ENCODE data around the gene CRYBG1. TPM values are rescaled to one million over a fixed set of nuclear protein-coding genes. Genes with fewer than 3 reads are reported as not detected.

The CRYBG1 gene
- total and polyA plus RNA-seq, 2 of the 4 experiments (the other 2 are of a cell fraction): 0.38 to 1.1 TPM

DNA sequence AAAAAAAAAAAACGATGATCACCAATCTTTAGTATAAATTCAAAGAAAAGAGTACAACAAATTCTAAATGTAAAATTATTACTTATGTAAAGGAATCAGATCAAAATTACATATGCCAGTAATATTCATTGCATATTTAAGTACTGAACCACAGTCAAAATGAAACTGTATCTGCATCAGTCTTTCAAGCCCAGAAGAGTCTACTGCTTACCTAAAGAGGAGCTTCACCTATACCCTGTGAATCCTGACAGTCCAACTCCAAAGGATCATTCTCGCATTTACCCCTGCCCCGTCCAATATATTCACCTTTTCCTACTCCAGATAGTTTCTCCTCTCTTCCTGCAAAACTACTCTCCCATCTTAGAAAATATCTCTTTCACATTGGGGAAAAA lies 44.1 kb upstream of the CRYBG1 start:
- Histone ChIP-seq H3K27me3 (ENCODE audit: control insufficient read depth, insufficient read depth, low read length) (no peaks in the 10 kb centered on the region), H4K91ac (ENCODE audit: insufficient read depth, low read depth, low read length) (no peak overlapping the region), H3K18ac (ENCODE audit: low read depth, low read length) (no peak overlapping the region), H3K4me1 (ENCODE audit: control insufficient read depth, insufficient read depth, low read length) (peaks cover 2% of the 10 kb centered on the region; the same call in 1 of the 2 replicates), H3K4ac (ENCODE audit: low read depth, low read length) (no peak overlapping the region), H3K27ac (ENCODE audit: insufficient read depth, low read length) (no peak overlapping the region), H2AFZ (replicated peaks; ENCODE audit: low read length, poor library complexity) (no peak overlapping the region), H4K5ac (ENCODE audit: low read depth, low read length) (no peak overlapping the region), H3K23ac (ENCODE audit: low read depth, low read length) (no peak overlapping the region), H3K9me1 (ENCODE audit: insufficient read depth, low read length) (peaks cover 6% of the 10 kb centered on the region), H3K56ac (ENCODE audit: extremely low read depth, insufficient read depth, low read length) (no peak overlapping the region), H3K9me3 (ENCODE audit: control insufficient read depth, insufficient read depth, low read length) (no peaks in the 10 kb centered on the region), H2BK120ac (ENCODE audit: low read depth, low read length) (no peak overlapping the region), H2BK15ac (ENCODE audit: low read depth, low read length) (no peak overlapping the region), H2BK5ac (ENCODE audit: low read depth, low read length, poor library complexity, severe bottlenecking) (no peak overlapping the region), H3K14ac (replicated peaks; ENCODE audit: low read depth, low read length) (no peak overlapping the region), H3K9ac (ENCODE audit: low read depth, low read length) (no peak overlapping the region), H3K4me3 (ENCODE audit: insufficient read depth, low read depth, low read length) (no peak overlapping the region), H2BK20ac (ENCODE audit: low read depth, low read length) (no peak overlapping the region), H3K36me3 (ENCODE audit: control insufficient read depth, insufficient read depth, low read length) (peaks cover 3% of the 10 kb centered on the region; the same call in 1 of the 2 replicates), H4K8ac (ENCODE audit: low read depth in 2 of 2, low read length in 2 of 2) (no peak overlapping the region), H3K4me2 (ENCODE audit: low read depth, low read length) (no peak overlapping the region), H4K20me1 (ENCODE audit: insufficient read depth, low read length) (peaks cover 10% of the 10 kb centered on the region; the same call in 1 of the 2 replicates), H3K79me1 (ENCODE audit: low read depth in 1 of 2, low read length in 2 of 2) (peaks cover 26 to 49% of the 10 kb centered on the region in 2 experiments), H2AK9ac (replicated peaks; ENCODE audit: low read depth, low read length, poor library complexity) (no peak overlapping the region), H2AK5ac (ENCODE audit: low read depth, low read length) (no peak overlapping the region)
- no TSS peak for BruUV-seq (replicated peaks)
- DNase-seq (no peak), ATAC-seq (ENCODE audit: low read depth) (no peak)
- ChIA-PET POLR2A (ENCODE audit: unreplicated experiment) (no interaction called here), CTCF (interaction anchor here (0.5 to 0.8 kb wide), 2 partner anchors 10 to 122 kb away, joined by 3 to 6 read pairs; no protein-coding TSS in a partner anchor)
- dilution Hi-C loops (cut with HindIII; ENCODE audit: low sequenced_read_pairs, unreplicated experiment): no loop called here
- TF ChIP-seq FOS (IDR thresholded peaks at IDR 0.05; ENCODE audit: low read depth, low read length) (no peak), MAZ (IDR thresholded peaks at IDR 0.05; ENCODE audit: borderline replicate concordance, low read depth, low read length) (no peak), RAD21 (IDR thresholded peaks at IDR 0.05; ENCODE audit: low read length) (no peak), MXI1 (IDR thresholded peaks at IDR 0.05; ENCODE audit: borderline replicate concordance, low read depth, low read length) (no peak), RCOR1 (IDR thresholded peaks at IDR 0.05; ENCODE audit: insufficient replicate concordance, low read length) (no peak), SMC3 (IDR thresholded peaks at IDR 0.05; ENCODE audit: low read depth, low read length) (no peak), POLR2A (IDR thresholded peaks at IDR 0.05; ENCODE audit: low read depth, low read length) (no peak), MAFK (IDR thresholded peaks at IDR 0.05; ENCODE audit: low read depth, low read length) (no peak), CTCF (conservative IDR thresholded peaks at IDR 0.05; ENCODE audit: low read depth, low read length) (no peak), USF2 (IDR thresholded peaks at IDR 0.05; ENCODE audit: low read depth, low read length) (no peak), RFX5 (IDR thresholded peaks at IDR 0.05; ENCODE audit: low read depth, low read length) (no peak), CHD1 (IDR thresholded peaks at IDR 0.05; ENCODE audit: low read depth, low read length) (no peak)
- WGBS, 2 experiments (ENCODE audit: extremely low coverage in 2 of 2, insufficient read length in 1 of 2): 100% methylated on average over 1 of the region's 3 CpGs; no CpG with 5 or more reads in 1 of the 2 experiments
- intact Hi-C loops (cut with micrococcal nuclease): no loop called here
- in situ Hi-C loops (cut with MboI; ENCODE audit: low sequenced_read_pairs): no loop called here

All from IMR-90 (cell line).